ENCODE data around the gene B3GLCT. TPM values are rescaled to one million over a fixed set of nuclear protein-coding genes. Genes with fewer than 3 reads are reported as not detected.

Gene B3GLCT
- total and polyA plus RNA-seq, 2 of the 13 experiments (the other 11 are each of a cell fraction or from before 2014, with no cell fraction given), result 2.0 to 7.1 TPM

GRCh38 chr13:31320946-31321345, 121.2 kb downstream of the B3GLCT start:
- WGBS (ENCODE audit: low lambda C conversion rate), result 87% methylated on average over 4 of the region's 4 CpGs
- Histone ChIP-seq H4K20me1 (ENCODE audit: insufficient read depth, low read length) (no peaks in the 10 kb centered on the region), H3K4me2 (ENCODE audit: low read depth, low read length) (no peak overlapping the region), H3K27me3 (ENCODE audit: control insufficient read depth in 1 of 2, insufficient read depth in 2 of 2, low read length in 2 of 2) (no peaks in the 10 kb centered on the region), H3K4me3 (replicated peaks in 1 of 3; ENCODE audit: insufficient read depth in 1 of 3, low read depth in 2 of 3, low read length in 3 of 3) (no peak overlapping the region), H3K36me3 (replicated peaks in 1 of 2; ENCODE audit: control insufficient read depth in 1 of 2, insufficient read depth in 2 of 2, low read length in 2 of 2) (no peaks in the 10 kb centered on the region), H3K9ac (ENCODE audit: insufficient read depth, low read depth, low read length) (no peak overlapping the region), H3K79me2 (ENCODE audit: insufficient read depth, low read length) (no peaks in the 10 kb centered on the region), H3K27ac (ENCODE audit: extremely low read length, insufficient read depth, low read length) (no peak overlapping the region), H2AFZ (ENCODE audit: low read length) (no peak overlapping the region), H3K4me1 (ENCODE audit: insufficient read depth, low read length) (no peaks in the 10 kb centered on the region), H3K9me3 (ENCODE audit: low read length) (peaks cover 8% of the 10 kb centered on the region)
- in situ Hi-C loops (cut with HindIII; ENCODE audit: extremely low pct_ligation_motif_present, low pct_unique_long_range_greater_than_20kb), result no loop called here
- DNase-seq (ENCODE audit: low spot score) (no peak), FAIRE-seq (no peak), ATAC-seq (no peak)
- BruUV-seq (replicated peaks), result no TSS peak
- intact Hi-C loops (cut with micrococcal nuclease; ENCODE audit: unreplicated experiment), result no loop called here
- no peak for TF ChIP-seq ZNF788 (CRISPR knock-in tag; IDR thresholded peaks at IDR 0.05; ENCODE audit: borderline replicate concordance)
- no peak for TF ChIP-seq ZNF274 (CRISPR knock-in tag; IDR thresholded peaks at IDR 0.05)
- no peak for TF ChIP-seq MTA1 (CRISPR knock-in tag; IDR thresholded peaks at IDR 0.05; ENCODE audit: borderline replicate concordance)
- no peak for TF ChIP-seq ZNF800 (CRISPR knock-in tag; IDR thresholded peaks at IDR 0.05)
- TF ChIP-seq GATA4 (IDR thresholded peaks at IDR 0.05; ENCODE audit: borderline replicate concordance, low read depth), result no peak
- no peak for TF ChIP-seq ZNF280D (CRISPR knock-in tag; IDR thresholded peaks at IDR 0.05)
- TF ChIP-seq NR0B2 (CRISPR knock-in tag; IDR thresholded peaks at IDR 0.05), result no peak
- TF ChIP-seq ZNF580 (CRISPR knock-in tag; IDR thresholded peaks at IDR 0.05; ENCODE audit: borderline replicate concordance, low read depth), result no peak
- no peak for TF ChIP-seq ZNF550 (CRISPR knock-in tag; IDR thresholded peaks at IDR 0.05; ENCODE audit: borderline replicate concordance)
- no peak for TF ChIP-seq SMAD9 (CRISPR knock-in tag; IDR thresholded peaks at IDR 0.05)
- TF ChIP-seq ZNF17 (CRISPR knock-in tag; IDR thresholded peaks at IDR 0.05), result no peak
- TF ChIP-seq ZNF12 (CRISPR knock-in tag; IDR thresholded peaks at IDR 0.05), result no peak
- ChIA-PET CTCF (ENCODE audit: low intra/inter-chr PET ratio, low total read pairs) (no interaction called here), POLR2A (no interaction called here)
